Sigmoid colon (tissue), 3 donors: Measurements from ENCODE around the gene KIF6.

Experiments
- CTCF ChIP-seq, 4 experiments: fragments of 450-650 bp in 3 of 4; fragments of 200-600 bp in 1 of 4; IDR thresholded peaks; one replicate each; pipeline ENCODE4 v1.5.1; 2016 to 2019; ENCODE audit warnings: antibody characterized with exemption in 4 of 4, mild to moderate bottlenecking in 3 of 4, moderate library complexity in 2 of 4
- POLR2A ChIP-seq, 2 donors: fragments of 450-650 bp; IDR thresholded peaks; one replicate each; pipeline ENCODE4 v1.6.1; 2016; ENCODE audit warnings: antibody characterized with exemption in 2 of 2, mild to moderate bottlenecking in 2 of 2, moderate library complexity in 2 of 2

- TF ChIP-seq CTCF (IDR thresholded peaks at IDR 0.05) (no peak), POLR2A (IDR thresholded peaks at IDR 0.05) (no peak)
These were observed 39.3 kb downstream of the KIF6 start for GRCh38 chr6:39685938-39686337.
